Keratinocyte (primary cell): ENCODE data around the gene PSMB5.

Experiments
- CTCF ChIP-seq, 3 experiments: IDR thresholded peaks in 1 of 3; conservative IDR thresholded peaks in 1 of 3; optimal IDR thresholded peaks in 1 of 3; 2 replicates in 2 of 3; 3 replicates in 1 of 3; pipeline versions ENCODE3 to v1.5.1; 2011; ENCODE audit warnings: low read length in 3 of 3, mild to moderate bottlenecking in 3 of 3, moderate library complexity in 2 of 3, control low read depth in 1 of 3, inconsistent platforms in 1 of 3; ENCODE audit not compliant: insufficient read depth in 2 of 3; ENCODE audit errors: extremely low read depth in 1 of 3
- EZH2 ChIP-seq: IDR thresholded peaks from one replicate; pipeline ENCODE4 v1.6.1; 2012; ENCODE audit warnings: inconsistent platforms, mild to moderate bottlenecking, low read length, moderate library complexity

- no peak for TF ChIP-seq CTCF (optimal IDR thresholded peaks at IDR 0.05 in 1 of 3, IDR thresholded peaks at IDR 0.05 in 1 of 3, conservative IDR thresholded peaks at IDR 0.05 in 1 of 3; ENCODE audit: extremely low read depth in 1 of 3, insufficient read depth in 2 of 3, low read length in 3 of 3)
- no peak for TF ChIP-seq EZH2
Measured at GRCh38 chr14:22987291-22987690, 47.4 kb downstream of the PSMB5 start.
